IPS-15b (cell line): ENCODE data around the gene ZDHHC5.
"Not testable (repeated sequence)": the region's sequence is repeated elsewhere in the genome, so short reads cannot be mapped to it uniquely, and the experiment has no call there.

Experiments used
- H3K27me3 ChIP-seq: one replicate; pipeline ENCODE4 v1.6.1; 2013; ENCODE audit warnings: low read length; ENCODE audit not compliant: control insufficient read depth, insufficient read depth
- H3K36me3 ChIP-seq: one replicate; pipeline ENCODE4 v1.6.1; 2013; ENCODE audit warnings: low read length; ENCODE audit not compliant: control insufficient read depth, insufficient read depth
- H3K4me1 ChIP-seq: one replicate; pipeline ENCODE4 v1.6.1; 2013; ENCODE audit warnings: mild to moderate bottlenecking, low read length; ENCODE audit not compliant: control insufficient read depth, insufficient read depth
- H3K4me3 ChIP-seq: one replicate; pipeline ENCODE4 v1.5.1; 2013; ENCODE audit warnings: low read depth, low read length
- H3K9ac ChIP-seq: one replicate; pipeline ENCODE4 v1.6.1; 2013; ENCODE audit warnings: low read depth, mild to moderate bottlenecking, low read length
- H3K9me3 ChIP-seq: one replicate; pipeline ENCODE4 v1.6.1; 2013; ENCODE audit warnings: mild to moderate bottlenecking, low read length; ENCODE audit not compliant: control insufficient read depth, insufficient read depth

The ZDHHC5 gene

DNA sequence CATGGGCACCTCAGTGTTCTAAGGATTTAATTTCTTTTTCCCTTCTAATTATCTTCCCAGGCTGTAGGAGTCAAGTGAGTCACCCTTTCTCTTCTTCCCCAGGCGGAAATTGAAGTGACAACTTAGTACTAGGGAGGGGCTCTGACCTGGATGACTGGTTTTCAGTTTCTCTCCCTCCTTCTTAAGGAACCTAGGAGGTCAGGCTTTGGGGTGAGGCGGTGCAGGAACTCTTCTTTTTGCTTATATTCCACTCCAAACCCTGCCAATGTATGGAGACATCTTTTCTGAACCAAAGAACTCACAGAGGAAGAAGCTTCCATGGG, 12.6 kb downstream of the ZDHHC5 start:
- Histone ChIP-seq H3K4me3 (no peak overlapping the region), H3K36me3 (peaks cover 12% of the 10 kb centered on the region), H3K9ac (no peak overlapping the region), H3K4me1 (no peaks in the 10 kb centered on the region), H3K9me3 (no peaks in the 10 kb centered on the region), H3K27me3 (no peaks in the 10 kb centered on the region)

DNA sequence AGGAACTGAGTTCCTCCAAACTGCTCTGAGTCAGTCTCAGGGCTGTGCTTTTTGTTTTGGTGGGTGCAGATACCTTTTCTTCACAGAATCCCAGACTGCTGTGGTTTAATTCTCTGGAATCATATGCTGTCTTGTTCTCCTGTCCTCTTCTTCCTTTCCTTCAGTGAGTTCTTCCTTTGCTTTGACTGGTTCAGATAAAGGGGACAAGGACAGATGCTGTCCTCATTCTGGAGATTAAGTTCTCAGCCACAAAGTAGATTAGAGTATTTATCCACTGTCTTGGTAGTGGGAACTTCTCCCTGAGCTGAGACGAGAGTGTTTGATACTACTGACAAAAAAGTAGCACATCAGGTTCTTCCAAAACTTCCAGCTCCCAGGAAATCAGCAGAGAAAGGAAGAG, 13.3 kb downstream of the ZDHHC5 start:
- Histone ChIP-seq H3K4me1 (no peaks in the 10 kb centered on the region), H3K9me3 (no peaks in the 10 kb centered on the region), H3K27me3 (no peaks in the 10 kb centered on the region), H3K9ac (no peak overlapping the region), H3K36me3 (peaks cover 12% of the 10 kb centered on the region), H3K4me3 (no peak overlapping the region)

DNA sequence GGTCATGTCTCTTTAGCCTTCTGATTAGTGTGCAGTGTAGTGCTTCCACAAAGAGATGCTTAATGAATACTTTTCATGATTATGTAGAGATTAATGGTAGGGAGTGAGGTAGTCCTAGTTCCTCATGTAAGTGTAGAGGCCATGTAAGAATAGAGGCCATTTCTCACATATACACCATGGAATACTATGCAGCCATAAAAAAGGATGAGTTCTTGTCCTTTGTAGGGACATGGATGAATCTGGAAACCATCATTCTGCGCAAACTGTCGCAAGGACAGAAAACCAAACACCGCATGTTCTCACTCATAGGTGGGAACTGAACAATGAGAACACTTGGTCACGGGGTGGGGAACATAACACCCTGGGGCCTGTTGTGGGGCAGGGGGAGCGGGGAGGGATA, 22.6 kb downstream of the ZDHHC5 start:
- H3K9me3 ChIP-seq, H3K4me1 ChIP-seq, H3K9ac ChIP-seq, H3K4me3 ChIP-seq, H3K27me3 ChIP-seq: not testable (repeated sequence)
- H3K36me3 ChIP-seq = peaks cover 33% of the 10 kb centered on the region

DNA sequence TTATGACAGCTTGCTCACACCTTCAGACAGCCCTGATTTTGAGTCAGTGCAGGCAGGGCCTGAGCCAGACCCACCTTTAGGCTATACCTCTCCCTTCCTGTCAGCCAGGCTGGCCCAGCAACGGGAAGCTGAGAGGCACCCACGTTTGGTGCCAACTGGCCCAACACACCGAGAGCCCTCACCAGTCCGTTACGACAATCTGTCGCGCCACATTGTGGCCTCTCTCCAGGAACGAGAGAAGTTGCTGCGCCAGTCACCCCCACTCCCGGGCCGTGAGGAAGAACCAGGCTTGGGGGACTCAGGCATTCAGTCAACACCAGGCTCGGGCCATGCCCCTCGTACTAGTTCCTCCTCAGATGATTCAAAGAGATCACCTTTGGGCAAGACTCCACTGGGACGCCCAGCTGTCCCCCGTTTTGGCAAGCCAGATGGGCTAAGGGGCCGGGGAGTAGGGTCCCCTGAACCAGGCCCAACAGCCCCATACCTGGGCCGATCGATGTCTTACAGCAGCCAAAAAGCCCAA, 31.0 kb downstream of the ZDHHC5 start:
- peaks cover 50% of the 10 kb centered on the region for H3K36me3 ChIP-seq
- no peaks in the 10 kb centered on the region for H3K27me3 ChIP-seq
- H3K4me3 ChIP-seq = no peak overlapping the region
- no peak overlapping the region for H3K9ac ChIP-seq
- no peaks in the 10 kb centered on the region for H3K9me3 ChIP-seq
- H3K4me1 ChIP-seq = no peaks in the 10 kb centered on the region

DNA sequence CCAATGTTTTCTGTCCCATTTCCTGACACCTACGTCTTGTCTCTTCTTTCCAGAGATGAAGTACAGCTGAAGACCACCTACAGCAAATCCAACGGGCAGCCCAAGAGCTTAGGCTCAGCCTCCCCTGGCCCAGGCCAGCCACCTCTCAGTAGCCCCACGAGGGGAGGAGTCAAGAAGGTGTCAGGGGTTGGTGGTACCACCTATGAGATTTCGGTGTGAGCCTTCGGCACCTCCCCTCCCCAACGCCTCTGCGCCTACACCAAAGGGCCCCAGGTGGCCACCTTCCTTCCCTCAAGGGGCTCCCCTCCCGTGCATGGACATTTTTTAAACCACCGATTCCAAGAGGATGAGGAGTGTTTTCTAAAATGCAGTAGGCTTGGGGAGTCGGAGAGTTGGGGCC, 31.9 kb downstream of the ZDHHC5 start:
- H3K4me3 ChIP-seq = no peak overlapping the region
- no peaks in the 10 kb centered on the region for H3K4me1 ChIP-seq
- H3K9me3 ChIP-seq = no peaks in the 10 kb centered on the region
- peaks cover 47% of the 10 kb centered on the region for H3K36me3 ChIP-seq
- H3K9ac ChIP-seq = no peak overlapping the region
- no peaks in the 10 kb centered on the region for H3K27me3 ChIP-seq

DNA sequence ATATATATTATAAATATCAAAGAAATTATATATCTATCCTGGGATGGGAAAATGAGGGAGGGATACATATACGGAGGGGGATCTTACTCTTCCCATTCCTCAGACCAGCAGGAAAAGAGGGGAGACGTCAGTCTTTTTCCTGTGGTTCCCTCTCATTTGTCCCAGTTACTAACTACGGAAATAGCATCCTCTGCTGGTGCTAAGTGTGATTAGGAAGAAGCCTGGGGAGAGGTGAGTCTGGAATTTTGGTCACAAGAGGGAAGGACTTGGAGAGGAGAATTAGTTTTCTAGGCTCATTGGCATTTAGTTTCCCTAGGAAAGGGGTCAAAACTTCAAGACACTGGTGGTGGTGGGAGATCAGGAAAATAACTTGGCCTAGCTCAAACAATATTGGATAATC, 32.5 kb downstream of the ZDHHC5 start:
- Histone ChIP-seq H3K4me3 (no peak overlapping the region), H3K9me3 (no peaks in the 10 kb centered on the region), H3K27me3 (no peaks in the 10 kb centered on the region), H3K36me3 (peaks cover 47% of the 10 kb centered on the region), H3K9ac (no peak overlapping the region), H3K4me1 (no peaks in the 10 kb centered on the region)

DNA sequence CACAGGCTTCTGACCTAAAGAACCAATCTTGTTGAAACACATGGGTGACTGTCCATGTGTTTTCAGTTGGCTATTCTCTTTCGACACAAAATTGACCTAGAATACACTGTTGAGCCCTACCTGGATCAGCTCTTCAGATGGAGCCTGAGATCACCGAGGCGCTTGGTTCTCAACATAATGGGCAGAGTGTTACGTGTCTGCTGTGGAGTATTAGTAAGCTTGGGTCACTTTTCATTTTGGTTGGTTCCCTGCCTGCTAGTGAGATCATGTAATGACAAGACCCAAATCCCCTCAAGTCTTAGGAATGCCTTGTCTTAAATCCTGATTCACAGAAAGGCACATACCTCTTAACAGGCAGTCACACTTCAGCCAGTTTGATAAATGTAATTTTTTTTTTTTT, 35.4 kb downstream of the ZDHHC5 start:
- Histone ChIP-seq H3K27me3 (no peaks in the 10 kb centered on the region), H3K4me3 (no peak overlapping the region), H3K36me3 (peaks cover 28% of the 10 kb centered on the region), H3K9ac (no peak overlapping the region), H3K4me1 (no peaks in the 10 kb centered on the region), H3K9me3 (no peaks in the 10 kb centered on the region)

DNA sequence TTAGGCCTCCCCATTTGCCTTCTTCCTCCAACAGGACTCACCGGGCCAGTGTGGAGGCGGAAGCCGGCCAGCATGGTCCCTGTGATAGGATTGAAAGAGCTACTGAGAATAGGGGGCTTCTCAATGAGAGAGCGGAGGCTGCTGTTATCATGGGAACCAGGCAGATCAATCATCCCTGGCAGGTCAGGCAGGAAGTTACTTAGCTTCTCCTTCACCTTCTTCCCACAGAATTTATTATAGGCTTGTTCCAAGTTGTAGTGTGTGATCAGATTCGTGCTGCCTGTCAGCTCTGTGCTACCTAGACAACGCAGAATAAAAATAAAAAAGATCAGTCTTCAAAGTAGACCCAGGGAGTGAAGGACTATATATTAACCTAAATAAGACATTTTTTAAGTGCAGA, 37.0 kb downstream of the ZDHHC5 start:
- no peaks in the 10 kb centered on the region for H3K9me3 ChIP-seq
- no peaks in the 10 kb centered on the region for H3K27me3 ChIP-seq
- peaks cover 13% of the 10 kb centered on the region for H3K36me3 ChIP-seq
- no peak overlapping the region for H3K9ac ChIP-seq
- H3K4me3 ChIP-seq = no peak overlapping the region
- H3K4me1 ChIP-seq = no peaks in the 10 kb centered on the region

DNA sequence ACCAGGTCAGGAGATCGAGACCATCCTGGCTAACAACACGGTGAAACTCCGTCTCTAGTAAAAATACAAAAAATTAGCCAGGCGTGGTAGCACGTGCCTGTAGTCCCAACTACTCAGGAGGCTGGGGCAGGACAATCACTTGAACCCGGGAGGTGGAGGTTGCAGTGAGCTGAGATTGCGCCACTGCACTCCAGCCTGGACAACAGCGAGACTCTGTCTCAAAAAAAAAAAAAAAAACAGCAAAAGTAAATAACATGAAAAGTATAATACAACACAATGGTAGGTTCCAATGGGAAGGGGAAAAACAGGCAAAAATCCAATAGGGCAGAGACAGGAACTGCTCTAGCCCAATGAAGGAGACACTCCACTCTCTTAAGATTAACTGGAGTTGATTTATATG, 37.5 kb downstream of the ZDHHC5 start:
- not testable (repeated sequence) for H3K9me3 ChIP-seq, H3K4me1 ChIP-seq, H3K4me3 ChIP-seq, H3K27me3 ChIP-seq, H3K9ac ChIP-seq
- H3K36me3 ChIP-seq = peaks cover 11% of the 10 kb centered on the region

DNA sequence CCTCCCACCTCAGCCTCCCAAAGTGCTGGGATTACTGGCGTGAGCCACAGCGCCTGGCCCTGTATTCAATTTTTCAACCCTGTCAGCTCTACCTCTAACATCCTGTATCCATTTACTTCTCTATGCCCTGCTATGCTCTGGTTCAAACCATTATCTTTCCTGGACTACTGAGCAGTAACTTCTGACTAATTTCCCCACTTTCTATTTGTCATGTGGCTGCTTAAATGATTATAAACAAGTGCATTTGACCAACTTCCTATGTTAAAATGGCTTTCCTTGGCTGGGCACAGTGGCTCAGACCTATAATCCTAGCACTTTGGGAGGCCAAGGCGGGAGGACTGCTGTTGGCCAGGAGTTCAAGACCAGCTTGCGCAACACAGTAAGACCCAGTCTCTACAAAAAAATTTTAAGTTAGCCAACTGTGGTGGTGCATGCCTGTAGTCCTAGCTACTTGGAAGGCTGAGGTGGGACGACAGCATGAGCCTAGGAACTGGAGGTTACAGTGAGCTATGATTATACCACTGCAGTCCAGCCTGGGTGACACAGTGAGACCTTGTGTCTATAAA, 42.0 kb downstream of the ZDHHC5 start:
- no peaks in the 10 kb centered on the region for H3K27me3 ChIP-seq
- H3K4me3 ChIP-seq = no peak overlapping the region
- no peaks in the 10 kb centered on the region for H3K36me3 ChIP-seq
- H3K9ac ChIP-seq = no peak overlapping the region
- H3K4me1 ChIP-seq = peaks cover 2% of the 10 kb centered on the region
- no peaks in the 10 kb centered on the region for H3K9me3 ChIP-seq

DNA sequence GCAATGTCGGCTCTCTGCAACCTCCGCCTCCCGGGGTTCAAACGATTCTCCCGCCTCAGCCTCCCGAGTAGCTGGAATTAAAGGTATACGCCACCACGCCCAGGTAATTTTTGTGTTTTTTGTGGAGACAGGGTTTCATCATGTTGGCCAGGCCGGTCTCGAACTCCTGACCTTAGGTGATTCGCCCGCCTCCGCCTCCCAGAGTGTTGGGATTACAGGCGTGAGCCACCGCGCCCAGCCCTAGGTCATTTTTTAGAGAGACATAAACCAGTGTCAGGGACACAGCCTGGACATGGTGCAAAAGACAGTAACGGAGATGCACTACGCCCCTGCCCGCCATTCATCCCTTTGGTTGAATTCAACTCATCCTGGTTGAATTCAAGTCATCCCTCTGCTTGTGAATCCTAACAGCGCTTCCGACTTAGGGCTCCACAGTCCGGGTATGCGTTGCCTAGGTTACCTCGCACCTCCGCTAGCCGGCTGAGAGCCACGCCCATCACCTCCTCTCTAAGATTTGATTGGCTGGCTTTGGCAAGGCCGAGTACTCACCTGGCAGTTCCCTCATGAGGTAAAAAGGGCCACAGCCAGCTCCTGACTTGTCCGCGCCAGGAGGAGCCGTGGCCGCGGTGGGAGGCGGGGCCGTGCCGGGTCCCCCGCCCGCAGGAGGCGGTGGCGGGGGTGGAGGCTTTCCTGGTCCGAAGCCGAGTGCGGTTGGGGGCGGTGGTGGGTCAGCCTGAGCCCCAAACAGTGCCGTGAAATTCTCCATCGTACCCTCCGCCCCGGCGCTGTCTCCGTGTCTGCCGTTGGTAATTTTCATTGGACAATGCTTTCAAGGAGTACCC, 43.7 kb downstream of the ZDHHC5 start, which contains the start of gene MED19:
Gene MED19 (minus strand): TSS at position 802 of the 842 bp plus-strand sequence. CDS start 36 bp downstream, at position 766.
- peak within 1 kb of the TSS; percentile 96 for H3K9ac ChIP-seq
- peaks cover 2% of the 10 kb centered on the region for H3K4me1 ChIP-seq
- H3K4me3 ChIP-seq = peak within 1 kb of the TSS; percentile 89
- H3K9me3 ChIP-seq = no peaks in the 10 kb centered on the region
- H3K27me3 ChIP-seq = no peaks in the 10 kb centered on the region
- no peaks in the 10 kb centered on the region for H3K36me3 ChIP-seq
